Naive thymus-derived CD4-positive, alpha-beta T cell (primary cell): ENCODE results near the gene NTRK1. TPM values are rescaled to one million over a fixed set of nuclear protein-coding genes. Genes with fewer than 3 reads are reported as not detected.
A peak's percentile ranks its signal among the peaks of the same experiment; 100 is the strongest.

Source experiments
- ATAC-seq: fragments of 150-1000 bp; cut with Tn5 transposase; 2 replicates; pipeline ENCODE4 v1.10.0; 2021; ENCODE audit warnings: mild to moderate bottlenecking, moderate library complexity
- CTCF ChIA-PET: fragments of 350-600 bp; sonication (Branson Sonifier 250); formaldehyde crosslinking; loops from one replicate; lab custom pipeline; 2021; ENCODE audit warnings: antibody characterized with exemption; lab: Charles Lee
- POLR2A ChIA-PET: fragments of 350-600 bp; sonication (Branson Sonifier 250); formaldehyde crosslinking; loops from one replicate; lab custom pipeline; 2021; ENCODE audit warnings: antibody characterized with exemption, inconsistent platforms; lab: Charles Lee
- DNase-seq, 9 donors: peaks; one replicate each; pipeline versions ENCODE4 v3.0.0 to v3.0.0-alpha.2; 2020 to 2022; ENCODE audit warnings: mixed read lengths in 1 of 9
- H3K27ac ChIP-seq: one replicate; pipeline ENCODE4 v1.7.0; 2013; ENCODE audit warnings: mild to moderate bottlenecking, low read depth, low read length, moderate library complexity
- H3K27me3 ChIP-seq, 2 donors: one replicate each; pipeline ENCODE4 v1.7.0; 2013; ENCODE audit warnings: low read length in 2 of 2, mild to moderate bottlenecking in 2 of 2, moderate library complexity in 2 of 2; ENCODE audit not compliant: control insufficient read depth in 2 of 2, insufficient read depth in 2 of 2
- H3K36me3 ChIP-seq, 3 experiments: 1 replicate in 2 of 3; 2 replicates in 1 of 3; pipeline ENCODE4 v1.7.0; 2013; ENCODE audit warnings: low read length in 3 of 3, mild to moderate bottlenecking in 3 of 3, moderate library complexity in 1 of 3; ENCODE audit not compliant: insufficient read depth in 3 of 3, control insufficient read depth in 2 of 3
- H3K4me1 ChIP-seq, 2 donors: one replicate each; pipeline ENCODE4 v1.7.0; 2013; ENCODE audit warnings: low read length in 2 of 2, mild to moderate bottlenecking in 2 of 2, moderate library complexity in 1 of 2; ENCODE audit not compliant: control insufficient read depth in 2 of 2, insufficient read depth in 2 of 2
- H3K4me3 ChIP-seq: 2 replicates; pipeline ENCODE4 v1.7.0; 2013; ENCODE audit warnings: mild to moderate bottlenecking, low read length
- H3K9me3 ChIP-seq, 3 experiments: 1 replicate in 2 of 3; 2 replicates in 1 of 3; pipeline ENCODE4 v1.7.0; 2013; ENCODE audit warnings: low read length in 3 of 3; ENCODE audit not compliant: control insufficient read depth in 2 of 3
- H3K27ac Mint-ChIP-seq, 9 donors: one replicate each; pipeline ENCODE4 v1.8.0; 2020 to 2022; ENCODE audit warnings: mixed read lengths in 9 of 9, mild to moderate bottlenecking in 8 of 9, moderate library complexity in 5 of 9, inconsistent platforms in 2 of 9
- H3K27me3 Mint-ChIP-seq, 5 donors: one replicate each; pipeline ENCODE4 v1.8.0; 2021 to 2022; ENCODE audit warnings: mixed read lengths in 5 of 5, mild to moderate bottlenecking in 1 of 5
- H3K36me3 Mint-ChIP-seq, 5 donors: one replicate each; pipeline ENCODE4 v1.8.0; 2020 to 2022; ENCODE audit warnings: mixed read lengths in 5 of 5, mild to moderate bottlenecking in 3 of 5, inconsistent platforms in 1 of 5
- H3K4me1 Mint-ChIP-seq, 7 donors: one replicate each; pipeline ENCODE4 v1.8.0; 2020 to 2022; ENCODE audit warnings: mixed read lengths in 7 of 7, mild to moderate bottlenecking in 3 of 7, inconsistent platforms in 1 of 7
- H3K4me3 Mint-ChIP-seq, 10 donors: one replicate each; pipeline ENCODE4 v1.8.0; 2020 to 2022; ENCODE audit warnings: mild to moderate bottlenecking in 10 of 10, mixed read lengths in 10 of 10, moderate library complexity in 6 of 10, inconsistent platforms in 2 of 10
- H3K9me3 Mint-ChIP-seq, 11 donors: one replicate each; pipeline ENCODE4 v1.8.0; 2020 to 2022; ENCODE audit warnings: mixed read lengths in 11 of 11, mild to moderate bottlenecking in 4 of 11, inconsistent platforms in 1 of 11, moderate library complexity in 1 of 11
- intact Hi-C, 2 donors: fragments of 100-400 bp; cut with micrococcal nuclease; formaldehyde crosslinking; loops; one replicate each; pipeline ENCODE4 v1.15.1; 2023
- polyA plus RNA-seq, 2 donors: library from polyadenylated mRNA; unstranded; fragments of 300-500 nt; fragmentation: Illumina TruSeq; gene quantifications; one replicate each; pipeline ENCODE4 v1.2.3, GENCODE V29; 2021
- total RNA-seq, 6 experiments: library from RNA in 5 of 6; stranded (reverse) in 5 of 6; gene quantifications; 1 replicate in 5 of 6; 2 replicates in 1 of 6; pipeline ENCODE4 v1.2.3 and lab custom pipeline; 2021 to 2026

Gene NTRK1
- total and polyA plus RNA-seq, 7 experiments from 2014 or later, result 0.09 to 17.3 (median 3.3) TPM; not detected in 3

GRCh38 chr1:156927215-156928042, 66.8 kb downstream of the NTRK1 start:
- Mint-ChIP-seq H3K4me3 (peak overlapping the region; percentile 13 to 83 (median 65)), H3K27me3 (peaks cover 72 to 91% (median 81%) of the 10 kb centered on the region in 5 donors)

DNA sequence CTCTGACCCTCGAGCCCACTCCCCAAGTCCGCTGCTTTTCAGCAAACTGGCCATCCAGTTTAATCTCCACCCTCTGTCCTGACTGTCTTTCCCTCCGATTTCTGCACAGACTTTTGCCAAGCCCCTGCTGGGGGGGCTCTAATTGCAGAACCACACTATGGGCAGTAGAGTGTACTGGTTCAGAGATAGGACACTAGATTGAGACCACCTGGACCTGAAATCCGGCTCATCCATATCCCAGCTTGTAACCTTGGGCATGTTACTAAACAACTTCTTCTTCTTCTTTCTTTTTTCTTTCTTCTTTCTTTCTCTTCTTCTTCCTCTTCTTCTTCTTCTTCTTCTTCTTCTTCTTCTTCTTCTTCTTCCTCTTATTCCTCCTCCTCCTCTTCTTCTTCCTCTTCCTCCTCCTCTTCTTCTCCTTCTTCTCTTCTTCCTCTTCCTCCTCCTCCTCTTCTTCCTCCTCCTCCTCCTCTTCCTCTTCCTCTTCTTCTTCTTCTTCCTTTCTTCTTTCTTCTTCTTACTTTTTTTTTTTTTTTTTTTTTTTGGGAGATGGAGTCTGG, 67.5 kb downstream of the NTRK1 start:
- Mint-ChIP-seq H3K4me3 (peak overlapping the region; percentile 26 to 83 (median 62)), H3K36me3 (peaks cover 0 to 3% (median 0%) of the 10 kb centered on the region in 5 donors), H3K4me1 (peaks cover 17 to 33% (median 30%) of the 10 kb centered on the region in 7 donors), H3K27me3 (peaks cover 65 to 87% (median 74%) of the 10 kb centered on the region in 5 donors), H3K9me3 (peaks cover 0 to 1% (median 0%) of the 10 kb centered on the region in 11 donors), H3K27ac (peak overlapping the region in 2 of 9 donors; percentile 6 to 29)
- Histone ChIP-seq H3K27ac (no peak overlapping the region), H3K36me3 (no peaks in the 10 kb centered on the region), H3K4me3 (no peak overlapping the region), H3K9me3 (no peaks in the 10 kb centered on the region), H3K4me1 (peaks cover 0 to 8% of the 10 kb centered on the region in 2 donors), H3K27me3 (peaks cover 12 to 23% of the 10 kb centered on the region in 2 donors)
- ChIA-PET POLR2A (interaction anchor here (1.1 kb wide), 1 partner anchor 42 kb away, joined by 3 read pairs; no protein-coding TSS in a partner anchor), CTCF (interaction anchor here (0.6 to 2.6 kb wide), 10 partner anchors 36 to 617 kb away, joined by 3 to 16 read pairs (median 4); partner anchors contain the start of gene NTRK1)
- DNase-seq (no peak), ATAC-seq (no peak)
- intact Hi-C loops, result loop anchor here in 1 of 2 donors (5.0 kb wide), 1 partner anchor 201 kb away; the partner anchor contains the start of genes ISG20L2 and METTL25B

More at GRCh38 chr1:156927215-156928042, 66.8 kb downstream of the NTRK1 start:
- Histone ChIP-seq H3K9me3 (no peaks in the 10 kb centered on the region), H3K36me3 (no peaks in the 10 kb centered on the region), H3K27me3 (peaks cover 16 to 27% of the 10 kb centered on the region in 2 donors), H3K27ac (no peak overlapping the region), H3K4me3 (no peak overlapping the region), H3K4me1 (peaks cover 0 to 8% of the 10 kb centered on the region in 2 donors)
- Mint-ChIP-seq H3K27ac (peak overlapping the region in 2 of 9 donors; percentile 29 to 59), H3K9me3 (peaks cover 0 to 1% (median 0%) of the 10 kb centered on the region in 11 donors), H3K36me3 (peaks cover 0 to 3% (median 0%) of the 10 kb centered on the region in 5 donors), H3K4me1 (peaks cover 18 to 35% (median 31%) of the 10 kb centered on the region in 7 donors)
- ChIA-PET CTCF (interaction anchor here (0.6 to 2.6 kb wide), 10 partner anchors 14 to 568 kb away, joined by 3 to 16 read pairs (median 4); partner anchors contain the start of genes NTRK1 and SH2D2A), POLR2A (interaction anchor here (1.1 kb wide), 1 partner anchor 43 kb away, joined by 3 read pairs; no protein-coding TSS in a partner anchor)
- intact Hi-C loops, result loop anchor here (1.0 to 5.0 kb wide), 8 partner anchors 17 to 301 kb away; partner anchors contain the start of genes ISG20L2 (in 1 of the 2) and METTL25B (in 1 of the 2)
- DNase-seq (peak; percentile 42 to 72 (median 59)), ATAC-seq (peak; percentile 76)

- ATAC-seq, result no peak
- peaks cover 0 to 3% (median 0%) of the 10 kb centered on the region in 5 donors for H3K36me3 Mint-ChIP-seq
- no peak overlapping the region for H3K4me3 Mint-ChIP-seq
Measured at GRCh38 chr1:156929596-156930238, 69.1 kb downstream of the NTRK1 start.

GRCh38 chr1:156930483-156930882, 69.8 kb downstream of the NTRK1 start:
- H3K9me3 Mint-ChIP-seq, result peaks cover 0 to 1% (median 0%) of the 10 kb centered on the region in 11 donors

More at GRCh38 chr1:156929596-156930238, 69.1 kb downstream of the NTRK1 start:
- intact Hi-C loops, result loop anchor here in 1 of 2 donors (5.0 kb wide), 1 partner anchor 202 kb away; the partner anchor contains the start of genes ISG20L2 and METTL25B
- ChIA-PET POLR2A (no interaction called here), CTCF (interaction anchor here (1.2 kb wide), 2 partner anchors 27 to 34 kb away, joined by 3 read pairs; no protein-coding TSS in a partner anchor)
- Mint-ChIP-seq H3K27me3 (peaks cover 60 to 74% (median 69%) of the 10 kb centered on the region in 5 donors), H3K9me3 (peaks cover 0 to 1% (median 0%) of the 10 kb centered on the region in 11 donors), H3K4me1 (peaks cover 12 to 28% (median 21%) of the 10 kb centered on the region in 7 donors), H3K27ac (no peak overlapping the region)
- Histone ChIP-seq H3K4me1 (peaks cover 0 to 4% of the 10 kb centered on the region in 2 donors), H3K27me3 (peaks cover 8 to 13% of the 10 kb centered on the region in 2 donors), H3K9me3 (no peaks in the 10 kb centered on the region), H3K4me3 (no peak overlapping the region), H3K27ac (no peak overlapping the region), H3K36me3 (peaks cover 0 to 6% (median 0%) of the 10 kb centered on the region in 3 experiments)
- no peak for DNase-seq

More at GRCh38 chr1:156930483-156930882, 69.8 kb downstream of the NTRK1 start:
- CTCF ChIA-PET, result no interaction called here
- ATAC-seq (no peak), DNase-seq (no peak)
- POLR2A ChIA-PET, result no interaction called here
- Mint-ChIP-seq H3K4me1 (peaks cover 12 to 27% (median 21%) of the 10 kb centered on the region in 7 donors), H3K36me3 (peaks cover 0 to 3% (median 0%) of the 10 kb centered on the region in 5 donors), H3K27ac (no peak overlapping the region), H3K4me3 (peak overlapping the region in 1 of 10 donors; percentile 37), H3K27me3 (peaks cover 52 to 66% (median 62%) of the 10 kb centered on the region in 5 donors)
- Histone ChIP-seq H3K4me1 (peaks cover 0 to 4% of the 10 kb centered on the region in 2 donors), H3K27me3 (peaks cover 5 to 13% of the 10 kb centered on the region in 2 donors), H3K4me3 (no peak overlapping the region), H3K36me3 (peaks cover 0 to 10% (median 0%) of the 10 kb centered on the region in 3 experiments), H3K9me3 (no peaks in the 10 kb centered on the region), H3K27ac (no peak overlapping the region)
- intact Hi-C loops, result no loop called here

Other genes with a start within 250 kb of the NTRK1 start
- gene HAPLN2, start 241.4 kb upstream of the NTRK1 start, total RNA-seq, result not detected
- not detected for gene HAPLN2, start 241.4 kb upstream of the NTRK1 start, polyA plus RNA-seq
- gene BCAN, start 218.7 kb upstream of the NTRK1 start, total RNA-seq, result not detected
- gene BCAN, start 218.7 kb upstream of the NTRK1 start, polyA plus RNA-seq, result not detected
- under 1 TPM in 1 of 5 experiments, not detected in 4; 0.05 TPM for gene NES, start 183.5 kb upstream of the NTRK1 start, total RNA-seq
- not detected for gene NES, start 183.5 kb upstream of the NTRK1 start, polyA plus RNA-seq
- gene CRABP2, start 155.3 kb upstream of the NTRK1 start, total RNA-seq, result 1 to 10 TPM in 4 of 5 experiments, under 1 TPM in 1; 0.38 to 2.5 (median 1.4) TPM
- gene CRABP2, start 155.3 kb upstream of the NTRK1 start, polyA plus RNA-seq, result 1 to 10 TPM in 1 of 2 donors, under 1 TPM in 1; 0.40 to 1.1 TPM
- 10 to 100 TPM; 16.0 to 29.8 (median 29.1) TPM for gene METTL25B, start 132.4 kb upstream of the NTRK1 start, total RNA-seq
- gene METTL25B, start 132.4 kb upstream of the NTRK1 start, polyA plus RNA-seq, result 1 to 10 TPM; 4.4 to 5.1 TPM
- gene ISG20L2, start 132.1 kb upstream of the NTRK1 start, total RNA-seq, result 10 to 100 TPM; 44.7 to 59.9 (median 53.9) TPM
- gene ISG20L2, start 132.1 kb upstream of the NTRK1 start, polyA plus RNA-seq, result 10 to 100 TPM; 15.3 to 20.6 TPM
- 10 to 100 TPM; 19.1 to 68.9 (median 47.2) TPM for gene MRPL24, start 119.8 kb upstream of the NTRK1 start, total RNA-seq
- gene MRPL24, start 119.8 kb upstream of the NTRK1 start, polyA plus RNA-seq, result 10 to 100 TPM; 86.3 to 98.0 TPM
- 100 to 1,000 TPM in 1 of 5 experiments, 10 to 100 TPM in 4; 64.1 to 224 (median 91.2) TPM for gene HDGF, start 109.2 kb upstream of the NTRK1 start, total RNA-seq
- gene HDGF, start 109.2 kb upstream of the NTRK1 start, polyA plus RNA-seq, result 10 to 100 TPM; 25.0 to 39.3 TPM
- 10 to 100 TPM; 53.2 to 88.9 (median 61.7) TPM for gene PRCC, start 93.3 kb upstream of the NTRK1 start, total RNA-seq
- 10 to 100 TPM; 40.9 to 60.8 TPM for gene PRCC, start 93.3 kb upstream of the NTRK1 start, polyA plus RNA-seq
- gene SH2D2A, start 44.0 kb upstream of the NTRK1 start, total RNA-seq, result 100 to 1,000 TPM in 1 of 5 experiments, 10 to 100 TPM in 4; 14.7 to 164 (median 54.3) TPM
- 10 to 100 TPM; 12.7 to 15.7 TPM for gene SH2D2A, start 44.0 kb upstream of the NTRK1 start, polyA plus RNA-seq
- under 1 TPM in 1 of 5 experiments, not detected in 4; 0.63 TPM for gene INSRR, start 1.7 kb upstream of the NTRK1 start, total RNA-seq
- gene INSRR, start 1.7 kb upstream of the NTRK1 start, polyA plus RNA-seq, result not detected
- under 1 TPM; 0.19 to 0.88 (median 0.30) TPM for gene PEAR1, start 32.9 kb downstream of the NTRK1 start, total RNA-seq
- gene PEAR1, start 32.9 kb downstream of the NTRK1 start, polyA plus RNA-seq, result 1 to 10 TPM in 1 of 2 donors, under 1 TPM in 1; 0.82 to 1.2 TPM
- gene LRRC71, start 59.8 kb downstream of the NTRK1 start, total RNA-seq, result not detected
- gene LRRC71, start 59.8 kb downstream of the NTRK1 start, polyA plus RNA-seq, result not detected
- 10 to 100 TPM; 25.8 to 54.9 (median 38.8) TPM for gene ARHGEF11, start 184.9 kb downstream of the NTRK1 start, total RNA-seq
- gene ARHGEF11, start 184.9 kb downstream of the NTRK1 start, polyA plus RNA-seq, result 10 to 100 TPM; 30.4 to 32.1 TPM
- not detected for gene ETV3L, start 238.9 kb downstream of the NTRK1 start, total RNA-seq
- gene ETV3L, start 238.9 kb downstream of the NTRK1 start, polyA plus RNA-seq, result not detected